ENCODE data around the gene NHS. TPM values are rescaled to one million over a fixed set of nuclear protein-coding genes. Genes with fewer than 3 reads are reported as not detected.

NHS gene
- total and polyA plus RNA-seq, 7 donors: 0.04 to 1.3 (median 0.22) TPM

DNA sequence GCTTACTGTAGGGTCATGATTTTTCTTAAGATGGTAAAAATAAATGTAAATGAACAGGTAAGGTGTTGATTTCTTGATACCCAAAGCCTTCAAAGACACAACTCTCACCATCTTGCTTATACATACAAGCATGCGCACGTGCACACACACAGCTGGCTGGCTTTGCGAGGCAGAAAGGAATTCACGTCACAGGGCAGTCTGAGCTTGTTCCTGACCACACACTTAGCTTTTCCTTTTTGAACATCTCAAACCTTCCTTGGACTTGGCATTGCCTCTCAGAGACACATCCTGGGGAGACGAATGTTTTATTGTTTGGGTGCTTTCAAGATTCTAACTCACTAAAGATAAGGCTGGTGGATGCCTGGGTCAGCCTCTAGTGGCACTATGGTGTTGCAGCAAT lies 175.0 kb downstream of the NHS start:
- 83 to 95% (median 93%) methylated on average over 5 of the region's 5 CpGs for WGBS, 3 donors
- Histone ChIP-seq H3K27ac (no peak overlapping the region), H3K4me3 (no peak overlapping the region), H3K4me1 (no peaks in the 10 kb centered on the region), H3K36me3 (ENCODE audit: insufficient read depth in 1 of 2, low read depth in 1 of 2) (no peaks in the 10 kb centered on the region), H3K27me3 (ENCODE audit: insufficient read depth in 3 of 3, low read length in 2 of 3) (peaks cover 0 to 12% (median 0%) of the 10 kb centered on the region in 3 donors), H3K9me3 (no peaks in the 10 kb centered on the region)
- no peak for DNase-seq
- intact Hi-C loops (cut with DNase I): no loop called here
- ATAC-seq: no peak
- TF ChIP-seq, protein P1, sequence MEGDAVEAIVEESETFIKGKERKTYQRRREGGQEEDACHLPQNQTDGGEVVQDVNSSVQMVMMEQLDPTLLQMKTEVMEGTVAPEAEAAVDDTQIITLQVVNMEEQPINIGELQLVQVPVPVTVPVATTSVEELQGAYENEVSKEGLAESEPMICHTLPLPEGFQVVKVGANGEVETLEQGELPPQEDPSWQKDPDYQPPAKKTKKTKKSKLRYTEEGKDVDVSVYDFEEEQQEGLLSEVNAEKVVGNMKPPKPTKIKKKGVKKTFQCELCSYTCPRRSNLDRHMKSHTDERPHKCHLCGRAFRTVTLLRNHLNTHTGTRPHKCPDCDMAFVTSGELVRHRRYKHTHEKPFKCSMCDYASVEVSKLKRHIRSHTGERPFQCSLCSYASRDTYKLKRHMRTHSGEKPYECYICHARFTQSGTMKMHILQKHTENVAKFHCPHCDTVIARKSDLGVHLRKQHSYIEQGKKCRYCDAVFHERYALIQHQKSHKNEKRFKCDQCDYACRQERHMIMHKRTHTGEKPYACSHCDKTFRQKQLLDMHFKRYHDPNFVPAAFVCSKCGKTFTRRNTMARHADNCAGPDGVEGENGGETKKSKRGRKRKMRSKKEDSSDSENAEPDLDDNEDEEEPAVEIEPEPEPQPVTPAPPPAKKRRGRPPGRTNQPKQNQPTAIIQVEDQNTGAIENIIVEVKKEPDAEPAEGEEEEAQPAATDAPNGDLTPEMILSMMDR (IDR thresholded peaks at IDR 0.05): no peak

DNA sequence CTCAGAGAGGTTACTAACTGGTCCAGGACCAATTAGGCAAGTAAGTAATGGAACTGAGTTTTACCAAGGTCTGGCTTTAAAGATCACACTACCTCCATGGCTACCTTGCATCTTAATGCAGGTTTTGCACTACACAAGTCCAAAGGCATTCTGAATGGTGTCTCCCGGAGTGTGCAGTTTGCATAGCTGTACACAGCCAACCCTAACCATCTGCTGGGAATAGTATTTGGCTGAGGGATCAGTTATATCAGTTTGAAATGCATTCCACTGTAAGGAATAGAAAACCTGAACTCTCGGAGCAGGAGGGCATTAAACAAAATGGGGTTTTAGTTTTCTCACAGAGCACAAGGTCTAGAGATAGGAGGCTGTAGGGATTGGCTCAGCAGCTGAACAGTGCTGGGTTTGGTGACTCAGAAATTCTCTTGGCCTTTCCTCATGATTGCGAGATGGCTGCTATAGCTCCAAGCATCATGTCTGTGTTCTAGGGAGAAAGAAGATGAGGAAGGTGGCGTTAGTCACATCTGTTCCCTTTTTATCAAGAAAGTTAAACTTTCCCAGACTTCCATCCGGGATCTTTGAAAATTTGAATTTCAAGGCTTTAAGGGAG lies 177.1 kb downstream of the NHS start:
- no peaks in the 10 kb centered on the region for H3K9me3 ChIP-seq
- no peak overlapping the region for H3K4me3 ChIP-seq
- intact Hi-C loops (cut with DNase I): no loop called here
- no peaks in the 10 kb centered on the region for H3K4me1 ChIP-seq
- ATAC-seq: no peak
- no peak for DNase-seq
- TF ChIP-seq, protein P1 (IDR thresholded peaks at IDR 0.05): no peak
- no peaks in the 10 kb centered on the region for H3K36me3 ChIP-seq (ENCODE audit: insufficient read depth in 1 of 2, low read depth in 1 of 2)
- WGBS, 3 donors: 75 to 87% (median 86%) methylated on average over 5 of the region's 5 CpGs
- H3K27ac ChIP-seq: no peak overlapping the region
- H3K27me3 ChIP-seq (ENCODE audit: insufficient read depth in 3 of 3, low read length in 2 of 3): peaks cover 0 to 12% (median 0%) of the 10 kb centered on the region in 3 donors

DNA sequence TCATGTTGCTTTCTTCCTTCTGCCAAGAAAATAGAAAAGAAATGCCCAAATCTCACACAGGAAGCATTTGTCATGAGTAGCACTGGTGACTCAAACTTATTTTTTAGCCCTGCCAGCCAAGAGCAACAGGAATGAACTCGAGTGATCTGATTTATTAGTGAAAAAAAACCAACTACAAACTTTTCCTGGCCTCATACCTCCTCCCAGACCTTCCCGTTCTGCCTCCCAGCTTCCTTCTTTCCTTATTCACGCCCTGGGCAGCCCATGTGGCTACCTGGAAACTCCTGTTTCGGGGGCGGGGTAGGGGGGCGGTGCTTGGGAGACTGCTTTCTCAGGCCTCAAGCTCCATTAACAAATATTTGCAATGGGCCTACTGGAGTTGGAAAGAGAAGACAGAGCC lies 178.5 kb downstream of the NHS start:
- intact Hi-C loops (cut with DNase I): no loop called here
- H3K4me1 ChIP-seq: no peaks in the 10 kb centered on the region
- TF ChIP-seq, protein P1 (IDR thresholded peaks at IDR 0.05): no peak
- peaks cover 0 to 12% (median 0%) of the 10 kb centered on the region in 3 donors for H3K27me3 ChIP-seq (ENCODE audit: insufficient read depth in 3 of 3, low read length in 2 of 3)
- H3K27ac ChIP-seq: no peak overlapping the region
- DNase-seq (no peak), ATAC-seq (no peak)
- H3K36me3 ChIP-seq (ENCODE audit: insufficient read depth in 1 of 2, low read depth in 1 of 2): no peaks in the 10 kb centered on the region
- H3K9me3 ChIP-seq: no peaks in the 10 kb centered on the region
- WGBS, 3 donors: 57 to 82% (median 81%) methylated on average over 6 of the region's 6 CpGs
- no peak overlapping the region for H3K4me3 ChIP-seq

DNA sequence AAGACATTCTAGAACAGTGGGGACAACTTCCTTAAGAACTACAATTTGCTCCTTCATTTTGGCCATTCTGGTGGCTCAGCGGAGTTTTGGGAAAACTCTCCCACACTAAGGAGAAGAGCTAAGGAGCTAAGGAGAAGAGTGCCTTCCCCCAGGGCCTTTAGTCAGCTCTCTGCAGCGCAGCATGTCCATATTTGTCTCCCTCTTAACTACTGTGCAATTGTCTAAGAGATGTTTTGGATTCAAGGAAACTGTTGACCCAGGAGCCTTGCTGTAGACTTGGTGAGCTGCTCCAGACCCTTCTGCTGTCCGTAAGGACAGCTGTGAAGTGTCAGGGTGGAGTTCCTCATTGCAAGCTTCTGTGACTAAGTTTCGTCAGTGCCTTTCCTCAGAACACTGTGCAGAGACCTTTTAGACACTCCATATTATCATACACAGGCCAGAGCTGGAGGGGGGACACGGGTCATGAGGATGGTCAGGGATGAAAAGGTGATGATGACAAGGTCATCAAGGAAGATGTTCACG lies 179.0 kb downstream of the NHS start:
- DNase-seq (no peak), ATAC-seq (no peak)
- Histone ChIP-seq H3K9me3 (no peaks in the 10 kb centered on the region), H3K4me3 (no peak overlapping the region), H3K27me3 (ENCODE audit: insufficient read depth in 3 of 3, low read length in 2 of 3) (peaks cover 0 to 12% (median 0%) of the 10 kb centered on the region in 3 donors), H3K27ac (no peak overlapping the region), H3K36me3 (ENCODE audit: insufficient read depth in 1 of 2, low read depth in 1 of 2) (no peaks in the 10 kb centered on the region), H3K4me1 (no peaks in the 10 kb centered on the region)
- TF ChIP-seq, protein P1 (IDR thresholded peaks at IDR 0.05): no peak
- WGBS, 3 donors: 73 to 95% (median 89%) methylated on average over 6 of the region's 6 CpGs
- intact Hi-C loops (cut with DNase I): no loop called here

DNA sequence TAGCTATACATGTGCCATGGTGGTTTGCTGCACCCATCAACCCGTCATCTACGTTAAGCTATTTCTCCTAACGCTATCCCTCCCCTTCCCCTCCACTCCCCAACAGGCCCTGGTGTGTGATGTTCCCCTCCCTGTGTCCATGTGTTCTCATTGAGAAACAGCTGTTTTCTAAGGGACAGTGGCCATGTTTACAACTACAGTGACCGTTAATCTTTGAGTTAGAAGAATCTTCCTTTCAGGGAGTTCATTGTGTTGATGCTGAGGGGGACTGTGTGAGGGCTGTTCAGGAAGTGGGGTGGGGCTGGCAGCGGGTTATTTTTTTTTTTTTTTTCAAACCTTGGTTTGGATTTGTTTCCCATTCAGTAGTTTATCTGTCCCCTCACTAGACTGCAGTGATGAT lies 179.9 kb downstream of the NHS start:
- DNase-seq: no peak
- WGBS, 3 donors: 61 to 80% (median 74%) methylated on average over 5 of the region's 5 CpGs

More for the DNA sequence above, 179.9 kb downstream of the NHS start:
- no peak for ATAC-seq
- Histone ChIP-seq H3K4me1 (no peaks in the 10 kb centered on the region), H3K27ac (no peak overlapping the region), H3K36me3 (ENCODE audit: insufficient read depth in 1 of 2, low read depth in 1 of 2) (no peaks in the 10 kb centered on the region), H3K4me3 (no peak overlapping the region), H3K9me3 (no peaks in the 10 kb centered on the region), H3K27me3 (ENCODE audit: insufficient read depth in 3 of 3, low read length in 2 of 3) (peaks cover 0 to 12% (median 0%) of the 10 kb centered on the region in 3 donors)
- intact Hi-C loops (cut with DNase I): no loop called here
- TF ChIP-seq, protein P1 (IDR thresholded peaks at IDR 0.05): no peak

All from psoas muscle (tissue), 8 donors.